ENCODE measurements around the gene NMUR1. TPM values are rescaled to one million over a fixed set of nuclear protein-coding genes. Genes with fewer than 3 reads are reported as not detected.
"Not testable (repeated sequence)": the region's sequence is repeated elsewhere in the genome, so short reads cannot be mapped to it uniquely, and the experiment has no call there.

Gene NMUR1
- under 1 TPM in 2 of 5 donors, not detected in 3; 0.14 to 0.92 TPM for total RNA-seq
- under 1 TPM in 2 of 3 donors, not detected in 1; 0.19 to 0.28 TPM for polyA plus RNA-seq
- long read RNA-seq, donor 1 = 0 reads
- long read RNA-seq, donor 2 = 0 reads
- long read RNA-seq, donor 3 = 0 reads
- long read RNA-seq, donor 4 = 0 reads
- long read RNA-seq, donor 5 = 0 reads
- long read RNA-seq, donor 6 = 0 reads
- long read RNA-seq, donor 7 = 0 reads
- long read RNA-seq, donor 8 = 0 reads
- long read RNA-seq, donor 9 = 0 reads
- long read RNA-seq, donor 10 = 0 reads

GRCh38 chr2:231530099-231531011, at the start of gene NMUR1:
NMUR1 (minus strand) TSS chr2:231530445; CDS start chr2:231530361, 84 bp downstream.
- Histone ChIP-seq H3K27me3 (peaks cover 0 to 14% (median 12%) of the 10 kb centered on the region in 3 donors), H3K9me3 (no peaks in the 10 kb centered on the region), H3K4me3 (peak within 1 kb of the TSS; percentile 47 to 52 (median 50)), H3K4me1 (peaks cover 9 to 33% (median 15%) of the 10 kb centered on the region in 4 donors), H3K36me3 (no peaks in the 10 kb centered on the region), H3K27ac (peak within 1 kb of the TSS in 2 of 5 donors; percentile 31 to 58)
- TF ChIP-seq EP300 (IDR thresholded peaks at IDR 0.05) (no peak), POLR2AphosphoS5 (IDR thresholded peaks at IDR 0.05) (no peak), POLR2A (IDR thresholded peaks at IDR 0.05) (no peak), CTCF (IDR thresholded peaks at IDR 0.05) (peak in 4 of 7 experiments; percentile 24 to 83 (median 74))
- DNase-seq = peak; percentile 71 to 87
- intact Hi-C loops (cut with DNase I; ENCODE audit: low total_unique reads) = no loop called here
- 13 to 37% (median 22%) methylated on average over 25 to 85 of the region's 85 CpGs for WGBS, 5 donors

- no peaks in the 10 kb centered on the region for H3K36me3 ChIP-seq
- H3K27me3 ChIP-seq = no peaks in the 10 kb centered on the region
- TF ChIP-seq POLR2AphosphoS5 (IDR thresholded peaks at IDR 0.05) (no peak), CTCF (IDR thresholded peaks at IDR 0.05) (no peak), POLR2A (IDR thresholded peaks at IDR 0.05) (no peak), EP300 (IDR thresholded peaks at IDR 0.05) (no peak)
- H3K27ac ChIP-seq = no peak overlapping the region
- WGBS, 5 donors = 86 to 97% (median 90%) methylated on average over 3 of the region's 3 CpGs
- H3K4me1 ChIP-seq = no peaks in the 10 kb centered on the region
- intact Hi-C loops (cut with DNase I; ENCODE audit: low total_unique reads) = no loop called here
- no peaks in the 10 kb centered on the region for H3K9me3 ChIP-seq
- H3K4me3 ChIP-seq = no peak overlapping the region
- no peak for DNase-seq
Measured at GRCh38 chr2:231579560-231579959, 49.3 kb upstream of the NMUR1 start.

- H3K27ac ChIP-seq; H3K4me3 ChIP-seq; H3K4me1 ChIP-seq; H3K27me3 ChIP-seq; DNase-seq; intact Hi-C loops (cut with DNase I; ENCODE audit: low total_unique reads); H3K9me3 ChIP-seq; H3K36me3 ChIP-seq: not testable (repeated sequence)
- 94 to 100% (median 96%) methylated on average over 2 of the region's 2 CpGs for WGBS, 5 donors
Measured at GRCh38 chr2:231578655-231579054, 48.4 kb upstream of the NMUR1 start.

- no peak for TF ChIP-seq POLR2A (IDR thresholded peaks at IDR 0.05)
- no peak for TF ChIP-seq EP300 (IDR thresholded peaks at IDR 0.05)
- TF ChIP-seq POLR2AphosphoS5 (IDR thresholded peaks at IDR 0.05) = no peak
- TF ChIP-seq CTCF (IDR thresholded peaks at IDR 0.05) = no peak
- Histone ChIP-seq H3K27ac (no peak overlapping the region), H3K4me3 (no peak overlapping the region), H3K36me3 (no peaks in the 10 kb centered on the region), H3K4me1 (no peaks in the 10 kb centered on the region), H3K9me3 (no peaks in the 10 kb centered on the region), H3K27me3 (peaks cover 0 to 5% (median 0%) of the 10 kb centered on the region in 3 donors)
- intact Hi-C loops (cut with DNase I; ENCODE audit: low total_unique reads) = no loop called here
- 70 to 85% (median 84%) methylated on average over 4 of the region's 4 CpGs; no CpG with 5 or more reads in 1 of the 5 donors for WGBS, 5 donors
- DNase-seq = no peak
Measured at GRCh38 chr2:231576465-231576864, 46.2 kb upstream of the NMUR1 start.

Data from stomach (tissue), 19 donors.